Smooth muscle cell (in vitro differentiated cells): Measurements from ENCODE around the gene RIBC2. TPM values are rescaled to one million over a fixed set of nuclear protein-coding genes. Genes with fewer than 3 reads are reported as not detected.
A peak's percentile ranks its signal among the peaks of the same experiment; 100 is the strongest.
"Not testable (repeated sequence)": the region's sequence is repeated elsewhere in the genome, so short reads cannot be mapped to it uniquely, and the experiment has no call there.

Experiments used
- DNase-seq: peaks from one replicate; lab custom pipeline; 2025; ENCODE audit not compliant: unreplicated experiment; lab: John Stamatoyannopoulos, UW
- H2AFZ ChIP-seq: fragments of 200-600 bp; sonication (generic); 2 replicates; pipeline ENCODE4 v1.6.0; 2016; ENCODE audit warnings: antibody characterized with exemption, low read depth, mild to moderate bottlenecking
- H3F3A ChIP-seq: fragments of 200-600 bp; sonication (generic); 2 replicates; pipeline ENCODE4 v1.6.0; 2017; ENCODE audit warnings: antibody characterized with exemption, low read depth
- H3K27ac ChIP-seq: fragments of 200-600 bp; sonication (generic); 2 replicates; pipeline ENCODE4 v1.5.1; 2016; ENCODE audit warnings: low read depth, mild to moderate bottlenecking
- H3K27me3 ChIP-seq: fragments of 200-600 bp; sonication (generic); 2 replicates; pipeline ENCODE4 v1.6.1; 2016; ENCODE audit warnings: low read depth, mild to moderate bottlenecking
- H3K36me3 ChIP-seq: fragments of 200-600 bp; sonication (generic); 2 replicates; pipeline ENCODE4 v1.5.1; 2016; ENCODE audit warnings: low read depth
- H3K4me1 ChIP-seq: fragments of 200-600 bp; sonication (generic); 2 replicates; pipeline ENCODE4 v1.5.1; 2016; ENCODE audit warnings: low read depth
- H3K4me2 ChIP-seq: fragments of 200-600 bp; sonication (generic); 2 replicates; pipeline ENCODE4 v1.6.0; 2016; ENCODE audit warnings: mild to moderate bottlenecking
- H3K4me3 ChIP-seq: fragments of 200-600 bp; sonication (generic); 2 replicates; pipeline ENCODE4 v1.5.1; 2016; ENCODE audit warnings: mild to moderate bottlenecking
- H3K79me2 ChIP-seq: fragments of 200-600 bp; sonication (generic); 2 replicates; pipeline ENCODE4 v1.6.0; 2016; ENCODE audit warnings: low read depth, mild to moderate bottlenecking
- H3K9ac ChIP-seq: fragments of 200-600 bp; sonication (generic); 2 replicates; pipeline ENCODE4 v1.6.0; 2016; ENCODE audit warnings: low read depth
- H3K9me3 ChIP-seq: fragments of 200-600 bp; sonication (generic); replicated peaks from 2 replicates; pipeline ENCODE4 v1.5.1; 2016; ENCODE audit warnings: low read depth
- H4K20me1 ChIP-seq: fragments of 200-600 bp; sonication (generic); 2 replicates; pipeline ENCODE4 v1.6.0; 2016; ENCODE audit warnings: low read depth
- WGBS: methylation state at CpG from one replicate; pipeline ENCODE4 v1.1.7; 2016; ENCODE audit warnings: low lambda C conversion rate; 5-methylcytosine and 5-hydroxymethylcytosine counted together
- polyA plus RNA-seq: library from polyadenylated mRNA; unstranded; fragments of >200 nt; fragmentation: Nextera tagmentation; extraction: Ambion mirVana; gene quantifications from 2 replicates; pipeline ENCODE4 v1.2.1, GENCODE V29; 2016
- total RNA-seq: library from RNA; depleted of rRNA; stranded (reverse); fragments of >200 nt; gene quantifications from 2 replicates; pipeline ENCODE4 v1.2.3, GENCODE V29; 2014
- TF ChIP-seq, protein P1 (sequence below): fragments of 200-600 bp; sonication (generic); IDR thresholded peaks from 2 replicates; pipeline ENCODE4 v1.5.1; 2017; ENCODE audit warnings: borderline replicate concordance, mild to moderate bottlenecking, antibody characterized with exemption; ENCODE audit not compliant: insufficient read depth, poor library complexity, severe bottlenecking

Gene RIBC2
- total and polyA plus RNA-seq, 2 experiments from 2014 or later: 1.6 to 2.6 TPM

DNA sequence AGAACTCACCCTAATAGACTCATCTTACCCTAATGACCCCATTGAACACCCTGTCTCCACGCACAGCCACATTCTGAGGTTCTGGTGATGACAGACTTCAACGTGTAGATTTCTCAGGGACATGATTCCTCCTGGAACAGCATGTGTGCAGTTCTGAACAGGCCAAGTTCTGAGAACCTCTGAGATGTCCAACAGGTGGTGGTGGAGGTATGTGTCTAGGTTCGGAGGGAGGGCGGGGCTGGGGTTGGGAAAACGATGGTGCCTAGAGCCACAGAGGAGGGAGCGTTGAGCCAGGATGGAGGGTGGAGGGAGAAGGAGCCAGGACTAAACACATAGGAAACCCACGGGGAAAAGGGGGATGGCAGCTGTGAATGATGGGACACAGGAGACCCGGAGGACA, 45.7 kb downstream of the RIBC2 start:
- Histone ChIP-seq H4K20me1 (no peaks in the 10 kb centered on the region), H3K9me3 (no peaks in the 10 kb centered on the region), H3K79me2 (no peaks in the 10 kb centered on the region), H3K27ac (no peak overlapping the region), H3K4me3 (no peak overlapping the region), H3K27me3 (no peaks in the 10 kb centered on the region), H3K9ac (no peak overlapping the region), H3K36me3 (no peaks in the 10 kb centered on the region), H3K4me2 (no peak overlapping the region), H3K4me1 (no peaks in the 10 kb centered on the region), H2AFZ (no peak overlapping the region), H3F3A (peaks cover 4% of the 10 kb centered on the region)
- TF ChIP-seq, protein P1, sequence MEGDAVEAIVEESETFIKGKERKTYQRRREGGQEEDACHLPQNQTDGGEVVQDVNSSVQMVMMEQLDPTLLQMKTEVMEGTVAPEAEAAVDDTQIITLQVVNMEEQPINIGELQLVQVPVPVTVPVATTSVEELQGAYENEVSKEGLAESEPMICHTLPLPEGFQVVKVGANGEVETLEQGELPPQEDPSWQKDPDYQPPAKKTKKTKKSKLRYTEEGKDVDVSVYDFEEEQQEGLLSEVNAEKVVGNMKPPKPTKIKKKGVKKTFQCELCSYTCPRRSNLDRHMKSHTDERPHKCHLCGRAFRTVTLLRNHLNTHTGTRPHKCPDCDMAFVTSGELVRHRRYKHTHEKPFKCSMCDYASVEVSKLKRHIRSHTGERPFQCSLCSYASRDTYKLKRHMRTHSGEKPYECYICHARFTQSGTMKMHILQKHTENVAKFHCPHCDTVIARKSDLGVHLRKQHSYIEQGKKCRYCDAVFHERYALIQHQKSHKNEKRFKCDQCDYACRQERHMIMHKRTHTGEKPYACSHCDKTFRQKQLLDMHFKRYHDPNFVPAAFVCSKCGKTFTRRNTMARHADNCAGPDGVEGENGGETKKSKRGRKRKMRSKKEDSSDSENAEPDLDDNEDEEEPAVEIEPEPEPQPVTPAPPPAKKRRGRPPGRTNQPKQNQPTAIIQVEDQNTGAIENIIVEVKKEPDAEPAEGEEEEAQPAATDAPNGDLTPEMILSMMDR: no peak
- no peak for DNase-seq
- 95% methylated on average over 8 of the region's 8 CpGs for WGBS

DNA sequence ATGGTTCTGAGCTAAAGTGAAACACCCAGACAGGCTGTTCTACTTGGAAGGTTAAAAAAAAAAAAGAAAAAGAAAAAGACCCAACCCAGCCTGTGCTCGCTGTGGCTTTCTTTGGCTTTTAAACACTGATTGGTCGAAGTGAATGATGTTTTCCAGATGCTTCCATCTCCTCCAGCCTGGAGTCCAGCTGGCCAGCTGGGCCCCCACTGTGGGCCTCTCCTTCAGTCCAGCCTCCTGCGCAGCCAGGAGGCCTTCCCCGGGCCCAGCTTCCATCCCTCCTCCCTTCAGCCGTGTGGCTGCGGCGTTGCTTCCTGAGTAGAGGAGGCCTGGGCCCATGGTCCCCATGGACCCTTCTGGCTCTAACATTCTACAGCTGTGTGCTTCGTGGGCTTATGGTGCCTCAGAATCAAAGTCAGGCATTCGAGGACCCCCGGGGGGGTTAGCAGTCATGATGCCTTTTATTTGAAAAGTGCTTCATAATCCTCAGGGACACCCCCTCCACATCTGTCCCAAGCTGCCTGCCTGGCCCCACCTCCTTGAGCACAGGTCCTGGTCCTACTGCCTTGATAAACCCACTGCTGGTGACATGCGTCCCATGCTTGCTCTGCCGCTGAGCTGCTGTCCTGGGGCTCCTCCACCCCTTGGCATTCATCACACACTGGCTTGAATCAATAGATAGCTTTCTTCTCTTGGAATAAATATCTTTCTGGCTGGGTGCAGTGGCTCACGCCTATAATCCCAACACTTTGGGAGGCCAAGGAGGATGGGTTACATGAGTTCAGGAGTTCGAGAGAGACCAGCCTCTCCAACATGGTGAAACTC, 47.0 kb downstream of the RIBC2 start:
- Histone ChIP-seq H3K27me3 (no peaks in the 10 kb centered on the region), H3K27ac (no peak overlapping the region), H3K9me3 (no peaks in the 10 kb centered on the region), H3K79me2 (no peaks in the 10 kb centered on the region), H3K4me2 (no peak overlapping the region), H4K20me1 (no peaks in the 10 kb centered on the region), H3K36me3 (no peaks in the 10 kb centered on the region), H3K4me1 (no peaks in the 10 kb centered on the region), H2AFZ (peak overlapping the region; percentile 54), H3K4me3 (no peak overlapping the region), H3K9ac (no peak overlapping the region), H3F3A (peaks cover 4% of the 10 kb centered on the region)
- TF ChIP-seq, protein P1: no peak
- 56% methylated on average over 14 of the region's 14 CpGs for WGBS
- DNase-seq: no peak

DNA sequence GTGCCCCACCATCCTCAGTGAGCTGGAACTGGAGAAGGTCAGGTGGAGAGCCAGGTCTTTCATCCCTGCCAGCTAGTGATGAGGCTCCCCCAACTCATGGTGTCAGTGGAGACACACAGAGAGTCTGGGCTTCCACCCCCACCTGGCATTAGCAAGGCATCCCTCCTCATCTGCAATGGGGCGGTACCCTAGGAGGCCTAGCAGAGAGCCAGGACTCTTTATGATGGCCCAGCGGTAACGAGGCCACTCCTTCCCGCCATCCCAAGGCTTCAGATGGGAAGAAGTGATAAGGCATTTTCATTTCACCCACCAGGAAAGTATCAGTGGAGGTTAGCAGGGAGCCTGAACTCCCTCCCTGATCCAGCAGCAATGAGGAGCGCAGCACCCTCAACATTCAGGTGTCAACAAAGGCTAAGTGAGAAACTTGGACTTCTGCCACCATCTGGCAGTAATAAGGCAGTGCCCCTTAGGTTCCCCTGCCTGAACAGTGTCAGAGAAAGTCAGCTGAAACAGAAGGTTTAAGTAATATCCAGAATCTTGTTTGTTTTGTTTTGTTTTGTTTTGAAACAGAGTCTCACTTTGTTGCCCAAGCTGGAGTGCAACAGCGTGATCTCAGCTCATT, 48.7 kb downstream of the RIBC2 start:
- no peak overlapping the region for H3K27ac ChIP-seq

GRCh38 chr22:45463691-45464090, 50.2 kb downstream of the RIBC2 start:
- not testable (repeated sequence) for DNase-seq, H3K36me3 ChIP-seq, H3K27me3 ChIP-seq, H3K4me1 ChIP-seq, H2AFZ ChIP-seq, H3K9me3 ChIP-seq, H4K20me1 ChIP-seq, H3K4me3 ChIP-seq, H3K79me2 ChIP-seq, H3K9ac ChIP-seq, H3F3A ChIP-seq, H3K27ac ChIP-seq, H3K4me2 ChIP-seq
- WGBS: 96% methylated on average over 3 of the region's 3 CpGs

More for the DNA sequence above, 48.7 kb downstream of the RIBC2 start:
- H3K4me2 ChIP-seq: no peak overlapping the region
- peaks cover 4% of the 10 kb centered on the region for H3F3A ChIP-seq
- H3K4me3 ChIP-seq: no peak overlapping the region
- H3K9me3 ChIP-seq: no peaks in the 10 kb centered on the region
- 84% methylated on average over 6 of the region's 6 CpGs for WGBS
- no peaks in the 10 kb centered on the region for H3K4me1 ChIP-seq
- H4K20me1 ChIP-seq: no peaks in the 10 kb centered on the region
- H3K79me2 ChIP-seq: no peaks in the 10 kb centered on the region
- TF ChIP-seq, protein P1: no peak
- no peaks in the 10 kb centered on the region for H3K36me3 ChIP-seq
- no peak overlapping the region for H2AFZ ChIP-seq
- H3K9ac ChIP-seq: no peak overlapping the region
- no peak for DNase-seq
- no peaks in the 10 kb centered on the region for H3K27me3 ChIP-seq
